ENCODE measurements around the gene ZNF474. TPM values are rescaled to one million over a fixed set of nuclear protein-coding genes. Genes with fewer than 3 reads are reported as not detected.

Gene ZNF474
- total and polyA plus RNA-seq, 12 donors: 0.11 to 0.88 (median 0.28) TPM; not detected in 3

DNA sequence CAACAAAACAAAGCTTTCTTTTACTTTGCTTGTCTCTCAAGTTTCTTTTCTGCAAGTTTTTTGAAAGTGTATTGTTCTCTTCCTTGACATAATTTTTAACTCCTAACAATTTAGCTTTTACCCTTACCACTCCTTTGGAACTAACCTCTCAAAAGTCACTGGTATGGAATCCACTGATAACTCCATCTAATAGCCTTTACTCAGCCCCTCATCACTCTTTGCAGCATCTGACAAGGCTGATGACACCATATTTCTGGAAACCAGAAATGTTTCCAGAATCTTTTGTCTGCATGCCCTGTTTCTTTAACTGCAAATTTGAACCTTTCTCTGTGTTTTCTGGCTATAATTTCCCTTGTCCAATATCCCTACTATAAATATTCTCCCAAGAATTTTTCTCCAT is 46.5 kb downstream of the ZNF474 start:
- H3K27ac ChIP-seq: no peak overlapping the region
- no peaks in the 10 kb centered on the region for H3K36me3 ChIP-seq (replicated peaks in 1 of 2)
- H3K27me3 ChIP-seq: no peaks in the 10 kb centered on the region
- no peak for DNase-seq
- H3K9me3 ChIP-seq (replicated peaks in 1 of 3): no peaks in the 10 kb centered on the region
- H3K4me1 ChIP-seq (replicated peaks in 1 of 2): no peaks in the 10 kb centered on the region
- TF ChIP-seq POLR2A (IDR thresholded peaks at IDR 0.05): no peak
- TF ChIP-seq, protein P1, sequence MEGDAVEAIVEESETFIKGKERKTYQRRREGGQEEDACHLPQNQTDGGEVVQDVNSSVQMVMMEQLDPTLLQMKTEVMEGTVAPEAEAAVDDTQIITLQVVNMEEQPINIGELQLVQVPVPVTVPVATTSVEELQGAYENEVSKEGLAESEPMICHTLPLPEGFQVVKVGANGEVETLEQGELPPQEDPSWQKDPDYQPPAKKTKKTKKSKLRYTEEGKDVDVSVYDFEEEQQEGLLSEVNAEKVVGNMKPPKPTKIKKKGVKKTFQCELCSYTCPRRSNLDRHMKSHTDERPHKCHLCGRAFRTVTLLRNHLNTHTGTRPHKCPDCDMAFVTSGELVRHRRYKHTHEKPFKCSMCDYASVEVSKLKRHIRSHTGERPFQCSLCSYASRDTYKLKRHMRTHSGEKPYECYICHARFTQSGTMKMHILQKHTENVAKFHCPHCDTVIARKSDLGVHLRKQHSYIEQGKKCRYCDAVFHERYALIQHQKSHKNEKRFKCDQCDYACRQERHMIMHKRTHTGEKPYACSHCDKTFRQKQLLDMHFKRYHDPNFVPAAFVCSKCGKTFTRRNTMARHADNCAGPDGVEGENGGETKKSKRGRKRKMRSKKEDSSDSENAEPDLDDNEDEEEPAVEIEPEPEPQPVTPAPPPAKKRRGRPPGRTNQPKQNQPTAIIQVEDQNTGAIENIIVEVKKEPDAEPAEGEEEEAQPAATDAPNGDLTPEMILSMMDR (IDR thresholded peaks at IDR 0.05): no peak
- no peak overlapping the region for H3K4me3 ChIP-seq
- intact Hi-C loops (cut with DNase I): no loop called here

DNA sequence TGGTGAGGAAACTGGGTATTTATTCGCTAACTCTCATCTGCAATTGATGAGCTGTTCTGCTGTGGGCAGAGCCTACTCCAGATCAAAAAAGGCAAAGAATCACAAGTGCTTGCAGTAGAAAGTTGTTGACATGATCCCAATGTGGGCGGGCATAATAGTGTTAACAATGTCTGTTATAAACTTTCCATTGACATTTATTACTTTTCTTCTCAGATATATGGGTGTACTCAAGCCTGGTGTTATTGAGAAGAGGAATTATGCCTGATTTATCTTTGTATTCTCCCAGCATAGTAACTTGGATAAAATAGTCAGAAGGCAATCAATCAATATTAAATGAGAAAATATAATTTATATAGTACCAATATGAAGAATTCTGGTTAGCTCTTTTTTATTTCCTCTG is 47.8 kb downstream of the ZNF474 start:
- Histone ChIP-seq H3K9me3 (replicated peaks in 1 of 3) (no peaks in the 10 kb centered on the region), H3K27ac (no peak overlapping the region), H3K4me1 (replicated peaks in 1 of 2) (no peaks in the 10 kb centered on the region), H3K27me3 (no peaks in the 10 kb centered on the region), H3K4me3 (no peak overlapping the region), H3K36me3 (replicated peaks in 1 of 2) (no peaks in the 10 kb centered on the region)
- 89 to 94% (median 92%) methylated on average over 2 of the region's 2 CpGs for WGBS, 4 donors
- TF ChIP-seq, protein P1 (IDR thresholded peaks at IDR 0.05): no peak
- no peak for TF ChIP-seq POLR2A (IDR thresholded peaks at IDR 0.05)
- no peak for DNase-seq
- intact Hi-C loops (cut with DNase I): no loop called here

DNA sequence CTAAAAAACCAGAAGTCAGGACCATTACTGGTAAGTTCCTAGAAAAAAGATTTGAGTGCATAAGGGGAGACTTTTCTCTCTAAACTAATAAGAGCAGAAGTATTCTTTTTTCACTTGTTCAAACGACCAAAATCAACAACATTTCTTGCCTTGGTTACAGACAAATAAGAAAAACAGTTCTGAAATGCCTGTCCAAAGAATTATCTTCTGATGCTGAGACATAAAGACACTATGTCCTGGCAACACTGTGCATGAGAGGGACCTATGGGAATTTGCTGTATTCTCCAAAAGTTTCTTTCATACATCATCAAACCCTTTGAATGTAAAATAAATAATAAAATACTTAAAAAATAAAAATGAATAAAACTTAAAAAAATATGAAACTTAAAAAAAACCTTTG is 50.4 kb downstream of the ZNF474 start:
- intact Hi-C loops (cut with DNase I): no loop called here
- 58 to 71% (median 66%) methylated on average over 1 of the region's 1 CpG for WGBS, 4 donors
- TF ChIP-seq, protein P1 (IDR thresholded peaks at IDR 0.05): no peak
- TF ChIP-seq POLR2A (IDR thresholded peaks at IDR 0.05): no peak
- Histone ChIP-seq H3K9me3 (replicated peaks in 1 of 3) (no peaks in the 10 kb centered on the region), H3K4me3 (no peak overlapping the region), H3K4me1 (replicated peaks in 1 of 2) (no peaks in the 10 kb centered on the region), H3K27me3 (no peaks in the 10 kb centered on the region), H3K36me3 (replicated peaks in 1 of 2) (no peaks in the 10 kb centered on the region), H3K27ac (no peak overlapping the region)
- DNase-seq: no peak

DNA sequence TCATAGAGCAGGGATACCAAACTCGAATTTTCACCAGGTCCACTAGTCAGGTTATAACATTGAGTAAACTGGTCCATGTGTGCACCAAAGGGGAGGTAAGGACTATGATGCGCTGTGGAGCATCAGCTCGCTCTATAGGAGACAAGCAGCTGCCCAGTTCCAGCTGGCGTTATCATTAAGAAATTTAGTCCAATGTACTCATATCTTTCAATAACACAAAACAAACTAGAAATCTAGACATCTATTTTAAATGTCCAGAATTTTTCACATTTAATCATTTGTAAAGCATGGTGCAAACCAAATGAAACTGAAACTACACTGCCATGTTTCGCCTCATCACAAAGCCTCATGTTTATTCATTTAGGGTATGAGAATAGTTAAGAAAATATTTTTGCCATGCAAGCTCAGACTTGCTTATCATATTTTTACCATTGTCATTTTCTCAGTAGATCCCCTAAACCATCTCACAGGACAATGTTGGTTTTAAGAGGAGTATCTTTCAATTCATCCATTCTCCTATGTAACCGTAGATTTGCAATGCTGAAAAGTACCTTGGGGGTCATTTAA is 50.9 kb downstream of the ZNF474 start:
- TF ChIP-seq, protein P1 (IDR thresholded peaks at IDR 0.05): no peak
- no peak for TF ChIP-seq POLR2A (IDR thresholded peaks at IDR 0.05)
- intact Hi-C loops (cut with DNase I): no loop called here
- Histone ChIP-seq H3K27ac (no peak overlapping the region), H3K27me3 (no peaks in the 10 kb centered on the region), H3K4me3 (no peak overlapping the region), H3K36me3 (replicated peaks in 1 of 2) (no peaks in the 10 kb centered on the region), H3K9me3 (replicated peaks in 1 of 3) (no peaks in the 10 kb centered on the region), H3K4me1 (replicated peaks in 1 of 2) (no peaks in the 10 kb centered on the region)
- no peak for DNase-seq
- WGBS, 4 donors: 85 to 92% (median 89%) methylated on average over 6 of the region's 6 CpGs

All from adrenal gland (tissue), 12 donors.